ENCODE results near the gene FBRSL1. TPM values are rescaled to one million over a fixed set of nuclear protein-coding genes. Genes with fewer than 3 reads are reported as not detected.

Gene FBRSL1
- total RNA-seq (2011; cell fraction: chromatin; rRNA removed; ENCODE audit: low replicate concordance): 25.5 and 41.9 TPM in 2 replicates
- 25.0 and 40.7 TPM in 2 replicates for total RNA-seq (2011; cell fraction: nucleolus; rRNA removed)
- total RNA-seq (2011; cell fraction: nucleoplasm; rRNA removed): 23.3 and 28.3 TPM in 2 replicates
- total RNA-seq (2014; rRNA removed) (21.7 and 24.6 TPM in 2 replicates), total RNA-seq (2014; rRNA removed; fragmentation: Illumina TruSeq; extraction: Trizol) (1.1 and 1.3 TPM in 2 replicates), total RNA-seq (2015; rRNA removed; fragmentation: Illumina TruSeq; extraction: Trizol) (7.3 and 12.9 TPM in 2 replicates), total RNA-seq (2021) (112 and 129 TPM in 2 replicates), polyA plus RNA-seq (2011; rRNA removed) (1.9 and 4.3 TPM in 2 replicates), polyA plus RNA-seq (2014; fragmentation: Illumina TruSeq; extraction: Trizol) (29.3 and 35.8 TPM in 2 replicates), polyA plus RNA-seq (2014; fragmentation: Nextera tagmentation; extraction: Ambion mirVana) (under 1 TPM; 0.24 to 0.29 TPM), polyA plus RNA-seq (2014; rRNA removed) (27.4 and 32.3 TPM in 2 replicates), polyA minus RNA-seq (2011; rRNA and poly(A)+ RNA removed) (0.81 and 1.8 TPM in 2 replicates), Bru-seq, nascent RNA (percentile 61 among the genes with signal in this experiment), BruChase-seq, experiment 1, labeled RNA remaining after a 2-hour chase (percentile 55 among the genes with signal in this experiment), BruChase-seq, experiment 2, labeled RNA remaining after a 6-hour chase (percentile 57 among the genes with signal in this experiment)
- 3.7 and 13.3 TPM in 2 replicates for polyA plus RNA-seq (2011; cell fraction: cytosol; rRNA removed)
- 16.7 and 51.7 TPM in 2 replicates for polyA plus RNA-seq (2011; cell fraction: nucleus; rRNA removed)
- polyA plus RNA-seq (2012): 41.9 and 54.8 TPM in 2 replicates
- 21.0 and 29.9 TPM in 2 replicates for polyA minus RNA-seq (2011; cell fraction: cytosol; rRNA and poly(A)+ RNA removed)
- 9.0 and 9.3 TPM in 2 replicates for polyA minus RNA-seq (2011; cell fraction: nucleus; rRNA and poly(A)+ RNA removed)
- long read RNA-seq, experiment 1, partial matches to known transcripts: 322 of 361 reads
- long read RNA-seq, experiment 1, other reads (novel, unspliced or antisense): 39 of 361 reads
- long read RNA-seq, experiment 2, partial matches to known transcripts: 32 of 129 reads
- long read RNA-seq, experiment 2, other reads (novel, unspliced or antisense): 97 of 129 reads
- long read RNA-seq, experiment 3, partial matches to known transcripts: 5 of 6 reads
- long read RNA-seq, experiment 3, other reads (novel, unspliced or antisense): 1 of 6 reads

DNA sequence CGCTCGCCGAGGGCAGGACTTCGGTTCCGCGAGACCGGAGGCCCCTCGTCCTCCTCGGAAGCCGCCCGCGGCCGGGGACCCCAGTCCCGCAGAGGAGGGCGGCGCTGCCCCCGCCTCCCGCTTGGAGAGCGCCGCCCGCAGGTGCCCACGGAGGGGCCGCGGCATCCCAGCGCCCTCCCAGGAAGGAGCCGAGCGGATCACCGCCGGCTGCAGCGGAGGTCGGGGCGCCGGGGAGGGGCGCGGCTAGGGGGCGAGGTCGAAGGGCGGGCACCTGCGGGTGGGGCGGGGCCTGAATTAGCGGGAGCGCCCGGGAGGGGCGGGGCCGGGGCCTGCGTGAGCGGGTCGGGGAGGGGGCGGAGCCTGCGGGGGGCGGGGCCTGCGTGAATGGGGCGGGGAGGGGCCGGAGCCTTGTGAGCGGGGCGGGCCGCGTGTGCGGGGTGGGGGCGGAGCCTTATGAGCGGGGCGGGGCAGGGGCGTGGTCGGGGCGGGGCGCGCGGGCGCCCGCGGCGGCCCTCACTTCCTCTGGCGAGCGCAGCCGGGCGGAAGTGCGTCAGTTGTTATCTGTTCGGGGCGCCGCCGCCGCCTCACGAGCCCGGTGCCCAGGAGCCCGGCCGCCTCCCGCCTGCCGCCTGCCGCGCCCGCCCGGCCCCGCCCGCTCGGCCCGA, at the start of gene FBRSL1:
TSS of gene FBRSL1 (plus strand) at position 550 of the 665 bp plus-strand sequence.
- BruUV-seq (replicated peaks): no TSS peak
- CTCF ChIA-PET (ENCODE audit: low intra/inter-chr PET ratio): interaction anchor here (0.7 kb wide), 1 partner anchor 35 kb away, joined by 3 read pairs; no protein-coding TSS in a partner anchor
- WGBS (ENCODE audit: insufficient coverage, low coverage, missing lambda C conversion rate): under 1% methylated on average over 22 of the region's 96 CpGs
- POLR2A ChIA-PET: interaction anchor here (0.8 kb wide), 1 partner anchor 10 kb away, joined by 4 read pairs; no protein-coding TSS in a partner anchor
- H3K9me3 ChIP-seq (replicated peaks; ENCODE audit: control insufficient read depth, insufficient read depth, low read depth, low read length): peaks cover 3% of the 10 kb centered on the region; the same call in 1 of the 2 replicates
- peaks cover 25% of the 10 kb centered on the region; the same call in 2 of the 3 replicates for H3K36me3 ChIP-seq (ENCODE audit: control insufficient read depth, insufficient read depth, low read length)
- H3K79me2 ChIP-seq (ENCODE audit: control insufficient read depth, insufficient read depth, low read length): peaks cover 44% of the 10 kb centered on the region
- peak within 1 kb of the TSS; percentile 79 for H3K4me2 ChIP-seq (ENCODE audit: insufficient read depth, low read length)
- in situ Hi-C loops (cut with MboI) (no loop called here), intact Hi-C loops (cut with micrococcal nuclease) (no loop called here)
- H3K9me1 ChIP-seq (ENCODE audit: control insufficient read depth, insufficient read depth, low read length): peaks cover 11% of the 10 kb centered on the region
- peak within 1 kb of the TSS; percentile 47 to 95 for H3K9ac ChIP-seq (ENCODE audit: insufficient read depth in 1 of 2, low read depth in 2 of 2, low read length in 2 of 2)
- peaks cover 10 to 14% of the 10 kb centered on the region in 2 experiments for H3K27me3 ChIP-seq (ENCODE audit: control insufficient read depth in 2 of 2, insufficient read depth in 2 of 2, low read length in 2 of 2)
- H3K27ac ChIP-seq (ENCODE audit: extremely low read depth, low read depth, low read length): peak within 1 kb of the TSS; percentile 60; the same call in 2 of the 3 replicates
- DNase-seq (ENCODE audit: extremely low read depth in 1 of 4, low spot score in 3 of 4) (peak; percentile 90 to 99 (median 98)), ATAC-seq (peak; percentile 71), FAIRE-seq (no peak)
- peak within 1 kb of the TSS; percentile 62 for H3K4me3 ChIP-seq
- peak within 1 kb of the TSS; percentile 51 for H2AFZ ChIP-seq (ENCODE audit: low read depth, low read length)
- peaks cover 35 to 70% of the 10 kb centered on the region in 2 experiments for H3K4me1 ChIP-seq (replicated peaks in 1 of 2; ENCODE audit: control insufficient read depth in 2 of 2, insufficient read depth in 2 of 2, low read length in 2 of 2)
- H4K20me1 ChIP-seq (replicated peaks; ENCODE audit: control insufficient read depth, insufficient read depth, low read length): peaks cover 41% of the 10 kb centered on the region
- TF ChIP-seq NR2C1 (IDR thresholded peaks at IDR 0.05) (no peak), NR2C1 (tag; IDR thresholded peaks at IDR 0.05) (no peak), CBX5 (IDR thresholded peaks at IDR 0.05; ENCODE audit: borderline replicate concordance, low read depth) (no peak), SIX5 (IDR thresholded peaks at IDR 0.05; ENCODE audit: borderline replicate concordance in 1 of 2, insufficient read depth in 1 of 2, low read depth in 1 of 2, low read length in 2 of 2) (no peak), KAT2B (IDR thresholded peaks at IDR 0.05; ENCODE audit: low read depth, low read length) (no peak), CREBBP (IDR thresholded peaks at IDR 0.05; ENCODE audit: low read depth, low read length) (no peak), ZNF668 (CRISPR knock-in tag; IDR thresholded peaks at IDR 0.05) (no peak), FOXP1 (CRISPR knock-in tag; IDR thresholded peaks at IDR 0.05) (no peak), SMARCB1 (IDR thresholded peaks at IDR 0.05; ENCODE audit: insufficient read length, low read depth) (no peak), ZNF184 (CRISPR knock-in tag; IDR thresholded peaks at IDR 0.05) (no peak), PML (IDR thresholded peaks at IDR 0.05; ENCODE audit: low read length) (no peak), SMAD2 (IDR thresholded peaks at IDR 0.05; ENCODE audit: low read depth, low read length) (no peak), MXI1 (IDR thresholded peaks at IDR 0.05; ENCODE audit: low read depth, low read length) (no peak)
- TF ChIP-seq, protein P1, sequence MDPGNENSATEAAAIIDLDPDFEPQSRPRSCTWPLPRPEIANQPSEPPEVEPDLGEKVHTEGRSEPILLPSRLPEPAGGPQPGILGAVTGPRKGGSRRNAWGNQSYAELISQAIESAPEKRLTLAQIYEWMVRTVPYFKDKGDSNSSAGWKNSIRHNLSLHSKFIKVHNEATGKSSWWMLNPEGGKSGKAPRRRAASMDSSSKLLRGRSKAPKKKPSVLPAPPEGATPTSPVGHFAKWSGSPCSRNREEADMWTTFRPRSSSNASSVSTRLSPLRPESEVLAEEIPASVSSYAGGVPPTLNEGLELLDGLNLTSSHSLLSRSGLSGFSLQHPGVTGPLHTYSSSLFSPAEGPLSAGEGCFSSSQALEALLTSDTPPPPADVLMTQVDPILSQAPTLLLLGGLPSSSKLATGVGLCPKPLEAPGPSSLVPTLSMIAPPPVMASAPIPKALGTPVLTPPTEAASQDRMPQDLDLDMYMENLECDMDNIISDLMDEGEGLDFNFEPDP (CRISPR knock-in tag; IDR thresholded peaks at IDR 0.05): no peak
- TF ChIP-seq, protein P2, sequence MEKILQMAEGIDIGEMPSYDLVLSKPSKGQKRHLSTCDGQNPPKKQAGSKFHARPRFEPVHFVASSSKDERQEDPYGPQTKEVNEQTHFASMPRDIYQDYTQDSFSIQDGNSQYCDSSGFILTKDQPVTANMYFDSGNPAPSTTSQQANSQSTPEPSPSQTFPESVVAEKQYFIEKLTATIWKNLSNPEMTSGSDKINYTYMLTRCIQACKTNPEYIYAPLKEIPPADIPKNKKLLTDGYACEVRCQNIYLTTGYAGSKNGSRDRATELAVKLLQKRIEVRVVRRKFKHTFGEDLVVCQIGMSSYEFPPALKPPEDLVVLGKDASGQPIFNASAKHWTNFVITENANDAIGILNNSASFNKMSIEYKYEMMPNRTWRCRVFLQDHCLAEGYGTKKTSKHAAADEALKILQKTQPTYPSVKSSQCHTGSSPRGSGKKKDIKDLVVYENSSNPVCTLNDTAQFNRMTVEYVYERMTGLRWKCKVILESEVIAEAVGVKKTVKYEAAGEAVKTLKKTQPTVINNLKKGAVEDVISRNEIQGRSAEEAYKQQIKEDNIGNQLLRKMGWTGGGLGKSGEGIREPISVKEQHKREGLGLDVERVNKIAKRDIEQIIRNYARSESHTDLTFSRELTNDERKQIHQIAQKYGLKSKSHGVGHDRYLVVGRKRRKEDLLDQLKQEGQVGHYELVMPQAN (IDR thresholded peaks at IDR 0.05; ENCODE audit: borderline replicate concordance): no peak
